ENCODE results near the gene SLC27A4.

Gene SLC27A4

DNA sequence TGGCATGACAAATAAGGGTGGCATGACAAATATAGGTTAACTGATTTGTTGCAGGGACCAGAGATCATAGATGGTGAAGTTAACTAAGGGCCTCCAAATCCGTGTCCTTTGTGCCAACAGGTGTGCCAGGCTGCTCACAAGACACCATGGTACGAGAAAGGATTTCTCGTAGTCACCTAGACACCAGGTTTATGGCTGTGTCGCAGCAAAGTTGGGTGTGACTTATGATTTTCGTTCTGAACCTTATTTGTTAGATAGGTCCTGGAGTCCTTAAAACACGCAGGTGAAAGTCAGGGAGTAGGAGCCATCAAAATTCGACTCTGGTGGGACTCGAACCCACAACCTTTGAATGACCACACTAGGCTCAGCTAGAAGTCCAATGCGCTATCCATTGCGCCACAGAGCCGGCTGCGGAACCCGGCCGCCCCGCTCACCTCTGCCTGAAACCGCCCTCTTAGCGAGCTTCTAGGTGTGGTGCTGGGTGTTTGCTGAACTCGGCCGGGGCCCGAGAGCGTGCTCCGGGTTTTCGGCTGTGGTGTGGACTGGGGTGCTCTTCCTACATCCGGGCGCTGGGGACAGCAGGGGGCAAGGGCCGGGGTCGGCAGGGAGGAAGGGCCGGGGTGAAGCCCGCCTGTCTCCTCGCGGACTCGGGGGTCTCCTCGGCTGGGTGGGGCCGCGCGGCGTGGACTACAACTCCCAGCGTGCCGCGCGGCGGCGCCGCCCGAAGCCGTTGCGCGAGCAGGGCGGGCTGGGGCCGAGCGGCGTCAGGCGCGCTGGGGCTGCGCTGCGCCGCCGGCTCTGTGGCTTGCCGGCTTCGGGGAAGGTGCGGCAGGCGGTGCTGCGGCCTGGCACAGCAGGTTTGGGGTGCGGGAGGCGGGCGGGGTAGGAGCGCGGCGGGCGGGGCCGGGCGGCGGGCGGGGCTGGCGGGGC, at the start of gene SLC27A4:
Gene SLC27A4 (plus strand): TSS at position 767 of the 930 bp plus-strand sequence. CDS start 2,606 bp downstream, outside the sequence.
- peak; percentile 74 to 81 for DNase-seq (ENCODE audit: low read depth in 2 of 2)

DNA sequence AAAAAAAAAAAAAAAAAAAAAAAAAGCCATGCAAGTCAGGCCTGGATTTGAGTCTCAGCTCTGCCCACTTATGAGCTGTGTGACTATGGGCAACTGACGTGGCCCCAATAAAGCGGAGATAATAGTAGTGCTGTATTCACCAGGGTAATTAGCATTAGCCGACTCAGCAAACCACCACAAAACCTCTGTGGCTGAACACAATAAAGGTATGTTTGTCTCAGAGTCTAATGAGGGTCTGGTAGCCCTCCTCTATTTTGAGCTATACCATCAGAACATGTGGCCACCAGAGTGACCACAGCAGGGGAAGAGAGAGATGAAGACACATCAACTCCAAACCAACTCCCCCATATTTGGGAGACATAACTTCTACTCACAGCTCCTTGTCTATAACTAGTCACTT, 48.3 kb upstream of the SLC27A4 start:
- no peak overlapping the region for H3K4me3 ChIP-seq (replicated peaks in 1 of 2; ENCODE audit: low read depth in 2 of 2, low read length in 2 of 2)
- no peak for DNase-seq (ENCODE audit: low read depth in 2 of 2)
- TF ChIP-seq, protein P1, sequence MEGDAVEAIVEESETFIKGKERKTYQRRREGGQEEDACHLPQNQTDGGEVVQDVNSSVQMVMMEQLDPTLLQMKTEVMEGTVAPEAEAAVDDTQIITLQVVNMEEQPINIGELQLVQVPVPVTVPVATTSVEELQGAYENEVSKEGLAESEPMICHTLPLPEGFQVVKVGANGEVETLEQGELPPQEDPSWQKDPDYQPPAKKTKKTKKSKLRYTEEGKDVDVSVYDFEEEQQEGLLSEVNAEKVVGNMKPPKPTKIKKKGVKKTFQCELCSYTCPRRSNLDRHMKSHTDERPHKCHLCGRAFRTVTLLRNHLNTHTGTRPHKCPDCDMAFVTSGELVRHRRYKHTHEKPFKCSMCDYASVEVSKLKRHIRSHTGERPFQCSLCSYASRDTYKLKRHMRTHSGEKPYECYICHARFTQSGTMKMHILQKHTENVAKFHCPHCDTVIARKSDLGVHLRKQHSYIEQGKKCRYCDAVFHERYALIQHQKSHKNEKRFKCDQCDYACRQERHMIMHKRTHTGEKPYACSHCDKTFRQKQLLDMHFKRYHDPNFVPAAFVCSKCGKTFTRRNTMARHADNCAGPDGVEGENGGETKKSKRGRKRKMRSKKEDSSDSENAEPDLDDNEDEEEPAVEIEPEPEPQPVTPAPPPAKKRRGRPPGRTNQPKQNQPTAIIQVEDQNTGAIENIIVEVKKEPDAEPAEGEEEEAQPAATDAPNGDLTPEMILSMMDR (IDR thresholded peaks at IDR 0.05; ENCODE audit: low read depth, low read length), result no peak

More for the DNA sequence above, at the start of gene SLC27A4:
- TF ChIP-seq, protein P1 (IDR thresholded peaks at IDR 0.05; ENCODE audit: low read depth, low read length), result no peak
- H3K4me3 ChIP-seq (replicated peaks in 1 of 2; ENCODE audit: low read depth in 2 of 2, low read length in 2 of 2), result peak within 1 kb of the TSS; percentile 80 to 84

DNA sequence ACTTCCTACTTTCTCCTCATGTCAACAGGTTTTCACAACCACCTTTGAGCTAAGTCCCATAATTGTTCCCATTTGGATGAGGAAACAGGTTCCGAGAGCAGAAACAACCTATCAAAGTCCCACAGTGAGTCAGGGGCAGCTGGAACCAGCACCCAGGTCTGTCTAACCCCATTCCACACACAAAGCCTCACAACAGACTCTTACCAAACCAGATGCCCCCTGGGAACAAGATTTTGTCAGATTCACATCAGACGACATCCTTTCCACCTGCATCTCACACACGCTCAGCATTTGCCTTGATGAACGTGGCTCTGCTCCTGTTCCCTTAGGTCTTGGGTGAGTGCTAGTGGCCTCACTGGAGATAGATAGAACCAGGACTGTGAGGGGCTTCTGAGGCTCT, 47.2 kb upstream of the SLC27A4 start:
- DNase-seq (ENCODE audit: low read depth in 2 of 2), result no peak
- H3K4me3 ChIP-seq (replicated peaks in 1 of 2; ENCODE audit: low read depth in 2 of 2, low read length in 2 of 2), result no peak overlapping the region
- TF ChIP-seq, protein P1 (IDR thresholded peaks at IDR 0.05; ENCODE audit: low read depth, low read length), result no peak

DNA sequence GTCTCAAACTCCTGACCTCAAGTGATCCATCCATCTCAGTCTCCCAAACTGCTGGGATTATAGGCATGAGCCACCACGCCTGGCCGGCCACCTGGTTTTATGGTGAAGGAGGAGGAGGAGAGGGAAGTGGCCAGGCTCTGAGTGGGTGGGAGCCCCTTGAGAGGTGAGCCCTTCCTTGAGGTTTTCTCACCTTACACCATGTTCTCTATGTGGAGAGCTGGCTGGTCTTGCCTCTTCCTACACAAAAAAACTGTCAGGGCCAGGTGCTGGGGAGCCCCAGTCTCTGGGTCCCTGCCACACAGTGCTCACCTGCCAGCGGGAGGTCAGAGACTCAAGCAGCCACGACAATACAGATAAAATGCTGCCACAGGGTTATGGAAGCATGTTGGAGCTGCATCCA, 46.2 kb upstream of the SLC27A4 start:
- H3K4me3 ChIP-seq (replicated peaks in 1 of 2; ENCODE audit: low read depth in 2 of 2, low read length in 2 of 2), result no peak overlapping the region
- DNase-seq (ENCODE audit: low read depth in 2 of 2), result no peak
- TF ChIP-seq, protein P1 (IDR thresholded peaks at IDR 0.05; ENCODE audit: low read depth, low read length), result no peak

DNA sequence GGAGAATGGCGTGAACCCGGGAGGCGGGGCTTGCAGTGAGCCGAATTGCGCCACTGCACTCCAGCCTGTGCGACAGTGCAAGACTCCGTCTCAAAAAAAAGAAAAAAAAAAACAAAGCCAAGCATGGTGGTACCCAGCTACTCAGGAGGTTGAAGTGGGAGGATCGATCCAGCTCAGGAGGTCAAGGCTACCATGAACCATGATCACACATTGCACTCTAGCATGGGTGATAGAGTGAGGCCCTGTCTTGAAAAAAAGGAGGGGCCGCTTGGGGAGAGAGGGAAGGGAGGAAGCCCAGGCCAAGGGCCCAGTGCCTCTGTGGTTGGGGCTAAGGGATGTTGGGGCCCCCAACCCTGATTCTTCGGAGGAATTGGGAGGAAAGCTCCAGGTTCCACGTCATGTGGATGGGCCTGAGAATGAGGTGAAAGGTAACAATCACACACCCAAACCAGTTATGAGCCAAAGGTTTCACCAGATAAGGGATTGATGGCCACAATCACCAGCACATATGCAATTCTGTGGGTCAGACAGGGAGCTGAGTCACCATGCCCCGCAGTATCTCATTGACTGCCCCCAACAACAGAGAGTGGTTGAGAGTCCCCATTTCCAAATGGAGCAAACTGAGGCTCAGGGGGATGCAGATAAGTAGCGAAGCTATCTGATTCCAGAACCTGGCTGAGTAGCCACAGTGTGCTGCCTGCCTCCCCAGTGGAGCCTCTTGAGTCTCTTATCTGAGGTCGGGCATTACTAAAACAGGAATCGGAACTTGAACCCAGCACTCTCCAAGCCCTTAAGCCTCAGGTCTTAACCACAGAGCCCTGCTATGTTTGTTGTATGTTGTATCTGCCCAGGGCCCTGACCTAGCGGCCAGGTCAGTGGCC, 43.7 kb upstream of the SLC27A4 start:
- TF ChIP-seq, protein P1 (IDR thresholded peaks at IDR 0.05; ENCODE audit: low read depth, low read length), result no peak
- no peak overlapping the region for H3K4me3 ChIP-seq (replicated peaks in 1 of 2; ENCODE audit: low read depth in 2 of 2, low read length in 2 of 2)
- peak in 1 of 2 donors; percentile 18 for DNase-seq (ENCODE audit: low read depth in 2 of 2)

DNA sequence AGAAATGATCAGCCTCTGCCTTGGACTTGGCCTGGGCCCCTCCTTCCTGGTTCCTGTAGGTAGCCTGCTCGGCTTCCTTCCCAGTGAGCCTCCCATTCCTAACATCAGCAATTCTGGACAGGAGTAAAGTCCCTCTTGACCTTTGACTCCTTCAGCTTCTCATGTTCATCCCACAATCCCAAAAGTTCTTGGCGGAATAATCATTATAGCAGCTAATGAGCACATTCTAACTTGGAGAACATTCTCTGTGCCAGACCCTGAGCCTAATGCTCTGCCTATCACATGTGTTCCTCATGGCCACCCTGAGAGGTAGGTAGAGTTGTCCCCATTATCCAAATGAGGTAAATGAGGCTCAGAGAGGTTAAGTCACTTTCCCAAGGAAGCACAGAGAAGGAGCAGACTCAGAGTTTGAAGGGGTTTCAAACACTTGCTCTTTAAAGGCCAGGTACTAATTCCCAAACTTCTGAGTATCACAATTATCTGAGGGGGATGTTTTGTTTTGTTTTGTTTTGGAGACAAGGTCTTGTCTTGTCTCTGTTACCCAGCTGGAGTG, 43.0 kb upstream of the SLC27A4 start:
- no peak for DNase-seq (ENCODE audit: low read depth in 2 of 2)
- no peak overlapping the region for H3K4me3 ChIP-seq (replicated peaks in 1 of 2; ENCODE audit: low read depth in 2 of 2, low read length in 2 of 2)
- TF ChIP-seq, protein P1 (IDR thresholded peaks at IDR 0.05; ENCODE audit: low read depth, low read length), result no peak

Data from cardiac fibroblast (primary cell).